A673 (cell line): Measurements from ENCODE around the gene PAK5.

ENCODE experiments used
- CTCF ChIP-seq: fragments of 300-800, 200-600 bp; sonication (generic); conservative IDR thresholded peaks from 2 replicates; pipeline ENCODE4 v1.5.1; 2017; ENCODE audit warnings: low read depth, mild to moderate bottlenecking, antibody characterized with exemption, low read length, moderate library complexity, mixed read lengths
- EZH2 ChIP-seq: fragments of 200-600 bp; sonication (generic); IDR thresholded peaks from 2 replicates; pipeline ENCODE4 v1.6.1; 2017; ENCODE audit warnings: borderline replicate concordance, low read depth, mild to moderate bottlenecking, mixed read lengths, antibody characterized with exemption, low read length; ENCODE audit not compliant: poor library complexity, severe bottlenecking

GRCh38 chr20:9509246-9509645, 329.6 kb downstream of the PAK5 start:
- TF ChIP-seq CTCF (no peak), EZH2 (no peak)
